IMR-90 (cell line): Measurements from ENCODE around the gene INSR. TPM values are rescaled to one million over a fixed set of nuclear protein-coding genes. Genes with fewer than 3 reads are reported as not detected.

Source experiments
- ATAC-seq: fragments of 200-7000 bp; cut with Tn5 transposase; 2 replicates; pipeline ENCODE4 v1.9.1; 2020; ENCODE audit warnings: low read depth, mild to moderate bottlenecking, moderate library complexity
- BruUV-seq: library from RNA; stranded (reverse); fragments of 400-500 nt; replicated peaks from 2 replicates; lab custom pipeline; 2021; lab: Mats Ljungman, UMichigan
- CTCF ChIA-PET: fragments of 300-600 bp; formaldehyde crosslinking; extraction: SDS; loops from one replicate; lab custom pipeline; 2021; ENCODE audit warnings: antibody characterized with exemption; lab: Yijun Ruan, JAX
- POLR2A ChIA-PET: fragments of 300-600 bp; sonication (Branson Sonifier 250); formaldehyde crosslinking; loops from one replicate; lab custom pipeline; 2022; ENCODE audit warnings: antibody characterized with exemption; ENCODE audit not compliant: unreplicated experiment; lab: Charles Lee
- DNase-seq: peaks from one replicate; pipeline ENCODE4 v3.0.0; 2013
- H2AFZ ChIP-seq: replicated peaks from 2 replicates; pipeline ENCODE3; 2013; ENCODE audit warnings: low read length, mild to moderate bottlenecking; ENCODE audit not compliant: poor library complexity
- H2AK5ac ChIP-seq: 2 replicates; pipeline ENCODE4 v1.6.1; 2013; ENCODE audit warnings: low read depth, low read length, inconsistent platforms
- H2AK9ac ChIP-seq: replicated peaks from 2 replicates; pipeline ENCODE3; 2013; ENCODE audit warnings: mild to moderate bottlenecking, low read depth, low read length, moderate library complexity; ENCODE audit not compliant: poor library complexity
- H2BK120ac ChIP-seq: 2 replicates; pipeline ENCODE4 v1.6.1; 2013; ENCODE audit warnings: low read depth, low read length, inconsistent platforms
- H2BK15ac ChIP-seq: 3 replicates; pipeline ENCODE4 v1.6.1; 2013; ENCODE audit warnings: low read depth, low read length, inconsistent platforms
- H2BK20ac ChIP-seq: 2 replicates; pipeline ENCODE4 v1.6.1; 2013; ENCODE audit warnings: low read depth, mild to moderate bottlenecking, inconsistent platforms, low read length, moderate library complexity
- H2BK5ac ChIP-seq: 2 replicates; pipeline ENCODE4 v1.6.1; 2013; ENCODE audit warnings: mild to moderate bottlenecking, low read depth, low read length, inconsistent platforms; ENCODE audit not compliant: poor library complexity, severe bottlenecking
- H3K14ac ChIP-seq: replicated peaks from 2 replicates; pipeline ENCODE4 v1.6.1; 2013; ENCODE audit warnings: low read depth, low read length, inconsistent platforms
- H3K18ac ChIP-seq: 2 replicates; pipeline ENCODE4 v1.6.1; 2013; ENCODE audit warnings: low read depth, low read length, control low read depth
- H3K23ac ChIP-seq: 2 replicates; pipeline ENCODE4 v1.6.1; 2013; ENCODE audit warnings: low read depth, low read length, inconsistent platforms
- H3K27ac ChIP-seq: 2 replicates; pipeline ENCODE4 v1.5.1; 2013; ENCODE audit warnings: mild to moderate bottlenecking, control low read depth, low read length; ENCODE audit not compliant: insufficient read depth
- H3K27me3 ChIP-seq: 2 replicates; pipeline ENCODE4 v1.6.1; 2013; ENCODE audit warnings: low read length; ENCODE audit not compliant: control insufficient read depth, insufficient read depth
- H3K36me3 ChIP-seq: 2 replicates; pipeline ENCODE4 v1.6.1; 2013; ENCODE audit warnings: low read length, mixed read lengths; ENCODE audit not compliant: control insufficient read depth, insufficient read depth
- H3K4ac ChIP-seq: 2 replicates; pipeline ENCODE4 v1.6.1; 2013; ENCODE audit warnings: low read depth, low read length, inconsistent platforms
- H3K4me1 ChIP-seq: 2 replicates; pipeline ENCODE4 v1.6.1; 2013; ENCODE audit warnings: low read length, mixed read lengths; ENCODE audit not compliant: control insufficient read depth, insufficient read depth
- H3K4me2 ChIP-seq: 2 replicates; pipeline ENCODE4 v1.6.1; 2013; ENCODE audit warnings: low read depth, mild to moderate bottlenecking, control low read depth, low read length, moderate library complexity
- H3K4me3 ChIP-seq: 2 replicates; pipeline ENCODE4 v1.5.1; 2013; ENCODE audit warnings: low read depth, mild to moderate bottlenecking, control low read depth, low read length, moderate library complexity; ENCODE audit not compliant: insufficient read depth
- H3K56ac ChIP-seq: 2 replicates; pipeline ENCODE4 v1.6.1; 2013; ENCODE audit warnings: low read length, inconsistent platforms; ENCODE audit not compliant: insufficient read depth; ENCODE audit errors: extremely low read depth
- H3K79me1 ChIP-seq, 2 experiments: 2 replicates each; pipeline ENCODE4 v1.6.1; 2013; ENCODE audit warnings: low read length in 2 of 2, inconsistent platforms in 1 of 2, low read depth in 1 of 2
- H3K9ac ChIP-seq: 2 replicates; pipeline ENCODE4 v1.6.1; 2013; ENCODE audit warnings: low read depth, low read length, control low read depth
- H3K9me1 ChIP-seq: 2 replicates; pipeline ENCODE4 v1.6.1; 2013; ENCODE audit warnings: low read length, inconsistent platforms; ENCODE audit not compliant: insufficient read depth
- H3K9me3 ChIP-seq: 2 replicates; pipeline ENCODE4 v1.6.1; 2013; ENCODE audit warnings: low read length; ENCODE audit not compliant: control insufficient read depth, insufficient read depth
- H4K20me1 ChIP-seq: 2 replicates; pipeline ENCODE4 v1.6.1; 2013; ENCODE audit warnings: low read length, inconsistent platforms; ENCODE audit not compliant: insufficient read depth
- H4K5ac ChIP-seq: 2 replicates; pipeline ENCODE4 v1.6.1; 2013; ENCODE audit warnings: mild to moderate bottlenecking, low read depth, low read length, control low read depth
- H4K8ac ChIP-seq, 2 experiments: 2 replicates each; pipeline ENCODE4 v1.6.1; 2013; ENCODE audit warnings: low read depth in 2 of 2, low read length in 2 of 2, control low read depth in 1 of 2, inconsistent platforms in 1 of 2
- H4K91ac ChIP-seq: 2 replicates; pipeline ENCODE4 v1.6.1; 2013; ENCODE audit warnings: low read depth, low read length, inconsistent platforms; ENCODE audit not compliant: insufficient read depth
- MAFK ChIP-seq: IDR thresholded peaks from 2 replicates; pipeline ENCODE4 v1.6.1; 2012; ENCODE audit warnings: low read depth, low read length, improper control_type of control experiment
- MXI1 ChIP-seq: IDR thresholded peaks from 2 replicates; pipeline ENCODE4 v1.6.1; 2012; ENCODE audit warnings: low read depth, mild to moderate bottlenecking, low read length, moderate library complexity, borderline replicate concordance
- WGBS, 2 experiments: methylation state at CpG; one replicate each; pipeline versions ENCODE4 v1.1.5 to v1.1.7; 2013; ENCODE audit warnings: missing lambda C conversion rate in 2 of 2; ENCODE audit not compliant: insufficient read length in 1 of 2; ENCODE audit errors: extremely low coverage in 2 of 2; 5-methylcytosine and 5-hydroxymethylcytosine counted together
- dilution Hi-C: fragments of 300-500 bp; cut with HindIII; formaldehyde crosslinking; loops from one replicate; pipeline ENCODE4 v1.14.3; 2018; ENCODE audit warnings: low sequenced_read_pairs; ENCODE audit not compliant: unreplicated experiment
- in situ Hi-C: fragments of 300-500 bp; cut with MboI; formaldehyde crosslinking; loops from 3 replicates; pipeline ENCODE4 v1.14.3; 2019; ENCODE audit warnings: low sequenced_read_pairs, inconsistent platforms, mixed read lengths
- intact Hi-C: fragments of 100-400 bp; cut with micrococcal nuclease; formaldehyde crosslinking; loops from 2 replicates; pipeline ENCODE4 v1.10.0; 2022
- polyA plus RNA-seq, 3 experiments: library from polyadenylated mRNA; depleted of rRNA; stranded (reverse); fragments of >200 nt; gene quantifications; 2 replicates each; pipeline ENCODE4 v1.2.3, GENCODE V29; 2012; ENCODE audit warnings: low replicate concordance in 1 of 3
- total RNA-seq: library from RNA; depleted of rRNA; stranded (reverse); fragments of >200 nt; gene quantifications from 2 replicates; pipeline ENCODE4 v1.2.3, GENCODE V29; 2012

INSR gene
- total and polyA plus RNA-seq, 2 of the 4 experiments (the other 2 are of a cell fraction), result 2.8 to 7.9 TPM

- Histone ChIP-seq H2BK5ac (no peak overlapping the region), H2BK15ac (no peak overlapping the region), H2BK20ac (no peak overlapping the region), H3K23ac (no peak overlapping the region), H2AFZ (no peak overlapping the region), H4K8ac (no peak overlapping the region), H2AK9ac (no peak overlapping the region), H3K27ac (no peak overlapping the region), H4K20me1 (no peaks in the 10 kb centered on the region), H3K4me3 (no peak overlapping the region), H3K4ac (no peak overlapping the region), H3K27me3 (peaks cover 8% of the 10 kb centered on the region), H3K9me1 (no peaks in the 10 kb centered on the region), H2BK120ac (no peak overlapping the region), H2AK5ac (no peak overlapping the region), H3K36me3 (no peaks in the 10 kb centered on the region), H3K18ac (no peak overlapping the region), H3K9ac (no peak overlapping the region), H3K4me1 (no peaks in the 10 kb centered on the region), H4K5ac (no peak overlapping the region), H3K79me1 (no peaks in the 10 kb centered on the region), H3K56ac (no peak overlapping the region), H3K9me3 (no peaks in the 10 kb centered on the region), H4K91ac (no peak overlapping the region), H3K14ac (no peak overlapping the region), H3K4me2 (no peak overlapping the region)
- TF ChIP-seq MXI1 (no peak), MAFK (0 out of 2 replicates have a peak, but pooled peaks have one; percentile 15)
- dilution Hi-C loops, result no loop called here
- in situ Hi-C loops, result loop anchor here (5.0 kb wide), 1 partner anchor 240 kb away; no protein-coding TSS in a partner anchor
- ChIA-PET CTCF (interaction anchor here (0.6 to 2.4 kb wide), 2 partner anchors 93 to 242 kb away, joined by 4 to 7 read pairs; no protein-coding TSS in a partner anchor), POLR2A (no interaction called here)
- DNase-seq (no peak), ATAC-seq (no peak)
- WGBS, 2 experiments, result 60% methylated on average over 1 of the region's 5 CpGs; no CpG with 5 or more reads in 1 of the 2 experiments
- intact Hi-C loops, result no loop called here
- no TSS peak for BruUV-seq
Measured at GRCh38 chr19:7342143-7342542, 47.9 kb upstream of the INSR start.
